Calu3 (cell line): ENCODE data around the gene NFATC1. TPM values are rescaled to one million over a fixed set of nuclear protein-coding genes. Genes with fewer than 3 reads are reported as not detected.

ENCODE experiments used
- BruUV-seq: library from RNA; stranded (reverse); fragments of 400-500 nt; replicated peaks from 2 replicates; lab custom pipeline; 2021; lab: Mats Ljungman, UMichigan
- CTCF ChIA-PET: fragments of 300-600 bp; sonication (Branson Sonifier 250); formaldehyde crosslinking; loops from one replicate; lab custom pipeline; 2022; ENCODE audit warnings: antibody characterized with exemption; lab: Charles Lee
- DNase-seq: peaks from one replicate; pipeline ENCODE4 v3.0.0; 2022
- H3K27ac Mint-ChIP-seq: one replicate; pipeline ENCODE4 v1.8.0; 2022; ENCODE audit warnings: mixed read lengths; ENCODE audit not compliant: unreplicated experiment
- H3K27me3 Mint-ChIP-seq: one replicate; pipeline ENCODE4 v1.8.0; 2022; ENCODE audit warnings: mixed read lengths; ENCODE audit not compliant: unreplicated experiment
- H3K36me3 Mint-ChIP-seq: one replicate; pipeline ENCODE4 v1.8.0; 2022; ENCODE audit warnings: mild to moderate bottlenecking, moderate library complexity, mixed read lengths; ENCODE audit not compliant: insufficient read depth, unreplicated experiment
- H3K4me1 Mint-ChIP-seq: one replicate; pipeline ENCODE4 v1.8.0; 2022; ENCODE audit warnings: mild to moderate bottlenecking, low read depth, mixed read lengths; ENCODE audit not compliant: unreplicated experiment
- H3K4me3 Mint-ChIP-seq: one replicate; pipeline ENCODE4 v1.8.0; 2022; ENCODE audit warnings: mild to moderate bottlenecking, low read depth, moderate library complexity, mixed read lengths; ENCODE audit not compliant: unreplicated experiment
- H3K9me3 Mint-ChIP-seq: one replicate; pipeline ENCODE4 v1.8.0; 2022; ENCODE audit warnings: low read depth, mixed read lengths; ENCODE audit not compliant: unreplicated experiment
- intact Hi-C: fragments of 100-400 bp; cut with micrococcal nuclease; formaldehyde crosslinking; loops from one replicate; pipeline ENCODE4 v1.10.0; 2022; ENCODE audit not compliant: unreplicated experiment
- total RNA-seq: library from RNA; stranded (reverse); gene quantifications from 2 replicates; pipeline ENCODE4 v1.2.3, GENCODE V29; 2022
- TF ChIP-seq, protein P1 (sequence below): fragments of 200-600 bp; IDR thresholded peaks from one replicate; pipeline ENCODE4 v1.8.0; 2022; ENCODE audit warnings: antibody characterized with exemption; ENCODE audit not compliant: unreplicated experiment

The NFATC1 gene
- total RNA-seq, 1 experiment from 2014 or later: 5.9 TPM

DNA sequence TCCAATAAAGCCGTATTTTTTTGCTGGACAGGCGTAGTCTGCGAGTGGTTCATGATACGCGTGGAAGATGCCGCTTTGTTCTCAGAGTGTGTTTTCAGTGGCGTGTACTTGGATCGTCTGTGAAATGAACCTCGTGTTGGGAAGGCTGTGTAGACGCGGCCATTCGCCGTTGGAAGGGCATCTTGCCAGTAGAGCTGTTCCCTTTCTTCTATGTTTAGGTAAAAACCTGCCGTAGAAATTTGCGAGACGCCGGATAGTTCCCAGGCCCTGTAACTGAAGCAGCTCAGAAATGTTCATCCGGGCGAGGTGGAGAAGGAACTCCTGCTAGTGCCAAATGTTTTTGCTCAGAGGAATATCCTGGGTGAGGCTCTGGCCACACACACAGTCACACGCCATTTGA, 133.6 kb downstream of the NFATC1 start:
- no peak overlapping the region for H3K27ac Mint-ChIP-seq

DNA sequence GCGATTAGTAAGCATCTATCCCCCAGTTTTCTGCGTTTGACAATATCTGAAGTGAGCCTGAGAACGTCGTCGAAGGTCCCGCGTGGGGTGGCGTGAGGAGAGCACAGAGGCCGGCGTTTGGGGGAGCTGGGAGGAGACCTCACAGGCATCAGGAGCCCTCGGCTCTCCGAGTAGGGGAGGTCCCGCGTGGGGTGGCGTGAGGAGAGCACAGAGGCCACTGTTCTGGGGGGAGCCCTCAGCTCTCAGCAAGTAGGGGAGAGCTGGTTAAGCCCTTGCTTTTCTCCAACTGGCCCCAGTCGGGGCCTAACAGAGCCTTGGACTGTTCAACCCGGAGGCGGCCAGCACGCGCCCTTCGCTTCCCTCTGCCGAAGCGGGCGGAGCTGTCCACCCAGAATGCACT, 134.3 kb downstream of the NFATC1 start:
- H3K27me3 Mint-ChIP-seq: no peaks in the 10 kb centered on the region
- H3K27ac Mint-ChIP-seq: no peak overlapping the region
- no peaks in the 10 kb centered on the region for H3K4me1 Mint-ChIP-seq
- no TSS peak for BruUV-seq
- H3K36me3 Mint-ChIP-seq: no peaks in the 10 kb centered on the region
- no peak overlapping the region for H3K4me3 Mint-ChIP-seq
- TF ChIP-seq, protein P1, sequence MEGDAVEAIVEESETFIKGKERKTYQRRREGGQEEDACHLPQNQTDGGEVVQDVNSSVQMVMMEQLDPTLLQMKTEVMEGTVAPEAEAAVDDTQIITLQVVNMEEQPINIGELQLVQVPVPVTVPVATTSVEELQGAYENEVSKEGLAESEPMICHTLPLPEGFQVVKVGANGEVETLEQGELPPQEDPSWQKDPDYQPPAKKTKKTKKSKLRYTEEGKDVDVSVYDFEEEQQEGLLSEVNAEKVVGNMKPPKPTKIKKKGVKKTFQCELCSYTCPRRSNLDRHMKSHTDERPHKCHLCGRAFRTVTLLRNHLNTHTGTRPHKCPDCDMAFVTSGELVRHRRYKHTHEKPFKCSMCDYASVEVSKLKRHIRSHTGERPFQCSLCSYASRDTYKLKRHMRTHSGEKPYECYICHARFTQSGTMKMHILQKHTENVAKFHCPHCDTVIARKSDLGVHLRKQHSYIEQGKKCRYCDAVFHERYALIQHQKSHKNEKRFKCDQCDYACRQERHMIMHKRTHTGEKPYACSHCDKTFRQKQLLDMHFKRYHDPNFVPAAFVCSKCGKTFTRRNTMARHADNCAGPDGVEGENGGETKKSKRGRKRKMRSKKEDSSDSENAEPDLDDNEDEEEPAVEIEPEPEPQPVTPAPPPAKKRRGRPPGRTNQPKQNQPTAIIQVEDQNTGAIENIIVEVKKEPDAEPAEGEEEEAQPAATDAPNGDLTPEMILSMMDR: no peak
- intact Hi-C loops: loop anchor here (2.0 kb wide), 1 partner anchor 149 kb away; no protein-coding TSS in a partner anchor
- H3K9me3 Mint-ChIP-seq: no peaks in the 10 kb centered on the region
- DNase-seq: no peak
- CTCF ChIA-PET: no interaction called here

More for the DNA sequence above, 133.6 kb downstream of the NFATC1 start:
- Mint-ChIP-seq H3K27me3 (no peaks in the 10 kb centered on the region), H3K4me1 (no peaks in the 10 kb centered on the region), H3K36me3 (no peaks in the 10 kb centered on the region), H3K9me3 (no peaks in the 10 kb centered on the region), H3K4me3 (no peak overlapping the region)
- CTCF ChIA-PET: no interaction called here
- intact Hi-C loops: loop anchor here (2.0 kb wide), 1 partner anchor 148 kb away; no protein-coding TSS in a partner anchor
- TF ChIP-seq, protein P1: no peak
- no TSS peak for BruUV-seq
- DNase-seq: no peak

DNA sequence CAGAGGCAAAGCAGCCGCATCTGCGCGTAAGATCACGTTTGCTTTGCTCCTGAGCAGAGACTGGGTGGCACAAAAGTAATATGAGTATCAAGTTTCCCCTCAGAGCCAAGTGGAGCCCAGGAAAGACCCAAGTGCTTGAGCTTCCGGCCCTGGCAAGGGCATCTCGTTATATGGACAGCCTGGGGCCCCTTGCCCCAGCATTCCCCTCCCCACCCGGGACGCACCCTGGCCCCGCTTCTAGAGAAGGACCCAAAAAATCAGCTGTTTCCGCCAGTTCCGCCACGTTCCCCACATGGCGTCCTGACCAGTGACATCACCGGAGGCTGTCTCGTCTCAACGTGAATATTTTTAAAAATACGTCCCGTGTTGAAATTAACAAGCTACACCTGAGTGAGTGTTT, 135.1 kb downstream of the NFATC1 start:
- CTCF ChIA-PET: no interaction called here
- no TSS peak for BruUV-seq
- intact Hi-C loops: no loop called here
- DNase-seq: no peak
- no peaks in the 10 kb centered on the region for H3K4me1 Mint-ChIP-seq
- no peaks in the 10 kb centered on the region for H3K27me3 Mint-ChIP-seq
- TF ChIP-seq, protein P1: no peak
- H3K36me3 Mint-ChIP-seq: no peaks in the 10 kb centered on the region
- H3K9me3 Mint-ChIP-seq: no peaks in the 10 kb centered on the region
- no peak overlapping the region for H3K4me3 Mint-ChIP-seq
- H3K27ac Mint-ChIP-seq: no peak overlapping the region

DNA sequence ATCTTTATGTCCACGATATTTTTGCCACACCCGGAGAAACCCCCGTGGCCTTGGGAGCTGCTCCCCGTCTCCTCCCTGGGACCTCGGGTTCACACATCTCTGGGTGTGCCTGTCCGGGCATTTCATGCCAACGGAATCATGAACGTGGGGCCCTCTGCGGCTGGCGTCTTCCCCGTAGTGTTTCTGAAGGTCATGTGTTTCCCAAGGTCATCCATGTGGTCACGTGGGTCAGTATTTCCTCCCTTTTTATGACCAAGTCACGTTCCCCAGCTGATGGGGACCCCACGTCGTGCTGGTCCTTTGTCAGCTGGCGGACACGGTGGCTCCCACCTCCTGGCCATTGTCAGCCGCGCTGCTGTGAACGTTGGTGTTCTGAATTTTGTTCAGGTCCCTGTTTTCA, 135.7 kb downstream of the NFATC1 start:
- DNase-seq: no peak
- H3K27ac Mint-ChIP-seq: no peak overlapping the region
- H3K27me3 Mint-ChIP-seq: no peaks in the 10 kb centered on the region
- H3K9me3 Mint-ChIP-seq: no peaks in the 10 kb centered on the region
- H3K36me3 Mint-ChIP-seq: no peaks in the 10 kb centered on the region
- intact Hi-C loops: no loop called here
- H3K4me3 Mint-ChIP-seq: no peak overlapping the region
- BruUV-seq: no TSS peak
- TF ChIP-seq, protein P1: no peak
- H3K4me1 Mint-ChIP-seq: no peaks in the 10 kb centered on the region
- CTCF ChIA-PET: interaction anchor here (0.6 kb wide), 1 partner anchor 13 kb away, joined by 3 read pairs; no protein-coding TSS in a partner anchor
